HG02870 (cell line): ENCODE measurements around the gene SLC2A13.
A peak's percentile ranks its signal among the peaks of the same experiment; 100 is the strongest.
"Not testable (repeated sequence)": the region's sequence is repeated elsewhere in the genome, so short reads cannot be mapped to it uniquely, and the experiment has no call there.

Experiments
- ATAC-seq: cut with Tn5 transposase; IDR thresholded peaks from one replicate; pipeline ENCODE4 v1.9.1; 2021; ENCODE audit warnings: mild to moderate bottlenecking, moderate library complexity; ENCODE audit not compliant: unreplicated experiment

Gene SLC2A13

GRCh38 chr12:40044396-40044795, 61.5 kb downstream of the SLC2A13 start:
- ATAC-seq = no peak

GRCh38 chr12:40039598-40039997, 66.3 kb downstream of the SLC2A13 start:
- no peak for ATAC-seq

GRCh38 chr12:40038619-40039018, 67.3 kb downstream of the SLC2A13 start:
- no peak for ATAC-seq

GRCh38 chr12:40034712-40035111, 71.2 kb downstream of the SLC2A13 start:
- ATAC-seq = no peak

- ATAC-seq = no peak
Measured at GRCh38 chr12:40034156-40034555, 71.7 kb downstream of the SLC2A13 start.

- ATAC-seq = no peak
Measured at GRCh38 chr12:40033242-40033630, 72.6 kb downstream of the SLC2A13 start.

- no peak for ATAC-seq
Measured at GRCh38 chr12:40032433-40033241, 73.2 kb downstream of the SLC2A13 start.

GRCh38 chr12:40031965-40032364, 73.9 kb downstream of the SLC2A13 start:
- no peak for ATAC-seq

- ATAC-seq = not testable (repeated sequence)
Measured at GRCh38 chr12:40030970-40031369, 74.9 kb downstream of the SLC2A13 start.

- ATAC-seq = no peak
Measured at GRCh38 chr12:40028296-40028695, 77.6 kb downstream of the SLC2A13 start.

GRCh38 chr12:40022850-40023249, 83.0 kb downstream of the SLC2A13 start:
- ATAC-seq = no peak

GRCh38 chr12:40020261-40020691, 85.6 kb downstream of the SLC2A13 start:
- ATAC-seq = no peak

GRCh38 chr12:40017488-40017887, 88.4 kb downstream of the SLC2A13 start:
- no peak for ATAC-seq

GRCh38 chr12:40016980-40017379, 88.9 kb downstream of the SLC2A13 start:
- ATAC-seq = no peak

GRCh38 chr12:40015881-40016280, 90.0 kb downstream of the SLC2A13 start:
- no peak for ATAC-seq

- ATAC-seq = no peak
Measured at GRCh38 chr12:40015345-40015744, 90.5 kb downstream of the SLC2A13 start.

- no peak for ATAC-seq
Measured at GRCh38 chr12:40013847-40014246, 92.0 kb downstream of the SLC2A13 start.

- no peak for ATAC-seq
Measured at GRCh38 chr12:40013292-40013691, 92.6 kb downstream of the SLC2A13 start.

GRCh38 chr12:40012711-40013110, 93.2 kb downstream of the SLC2A13 start:
- ATAC-seq = no peak

GRCh38 chr12:40011775-40012129, 94.1 kb downstream of the SLC2A13 start:
- ATAC-seq = no peak

GRCh38 chr12:40010899-40011774, 94.7 kb downstream of the SLC2A13 start:
- ATAC-seq = peak; percentile 89
